Stimulated activated CD4-positive, alpha-beta T cell treated with anti-CD3 and anti-CD28 coated beads, Interleukin-12 subunit alpha, Interleukin-12 subunit beta, amount 100 ng/mL, for 4 hours (primary cell): ENCODE data around the gene INKA2.
"Not testable (repeated sequence)": the region's sequence is repeated elsewhere in the genome, so short reads cannot be mapped to it uniquely, and the experiment has no call there.

Experiments used
- DNase-seq: peaks from one replicate; pipeline ENCODE4 v3.0.0-alpha.2; 2020

INKA2 gene

GRCh38 chr1:111747947-111748346 lies 8.8 kb upstream of the INKA2 start:
- no peak for DNase-seq

DNA sequence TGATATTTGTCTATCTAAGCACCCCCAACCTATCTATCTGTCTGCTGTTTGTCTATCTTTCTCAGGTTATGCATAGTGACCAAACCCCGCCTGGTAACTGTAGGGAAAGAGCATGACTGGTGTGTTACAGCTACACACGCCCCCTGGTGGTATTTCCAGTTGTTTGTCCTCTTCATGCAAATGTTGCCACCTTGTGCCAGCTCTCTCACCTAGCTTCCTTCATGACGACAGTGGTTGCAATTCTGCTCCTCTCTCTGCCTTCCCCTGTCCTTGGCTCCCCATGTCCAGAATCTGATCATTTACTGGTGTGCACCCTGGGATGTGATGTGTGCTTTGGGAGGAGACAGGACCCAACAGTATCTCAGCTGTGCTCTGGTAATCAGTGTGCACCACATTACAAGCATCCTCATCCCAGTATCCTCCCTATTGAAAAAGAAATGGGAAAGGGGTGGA lies 8.1 kb upstream of the INKA2 start:
- DNase-seq = peak; percentile 45

- no peak for DNase-seq
Observed at GRCh38 chr1:111746614-111746999, 7.4 kb upstream of the INKA2 start.

DNA sequence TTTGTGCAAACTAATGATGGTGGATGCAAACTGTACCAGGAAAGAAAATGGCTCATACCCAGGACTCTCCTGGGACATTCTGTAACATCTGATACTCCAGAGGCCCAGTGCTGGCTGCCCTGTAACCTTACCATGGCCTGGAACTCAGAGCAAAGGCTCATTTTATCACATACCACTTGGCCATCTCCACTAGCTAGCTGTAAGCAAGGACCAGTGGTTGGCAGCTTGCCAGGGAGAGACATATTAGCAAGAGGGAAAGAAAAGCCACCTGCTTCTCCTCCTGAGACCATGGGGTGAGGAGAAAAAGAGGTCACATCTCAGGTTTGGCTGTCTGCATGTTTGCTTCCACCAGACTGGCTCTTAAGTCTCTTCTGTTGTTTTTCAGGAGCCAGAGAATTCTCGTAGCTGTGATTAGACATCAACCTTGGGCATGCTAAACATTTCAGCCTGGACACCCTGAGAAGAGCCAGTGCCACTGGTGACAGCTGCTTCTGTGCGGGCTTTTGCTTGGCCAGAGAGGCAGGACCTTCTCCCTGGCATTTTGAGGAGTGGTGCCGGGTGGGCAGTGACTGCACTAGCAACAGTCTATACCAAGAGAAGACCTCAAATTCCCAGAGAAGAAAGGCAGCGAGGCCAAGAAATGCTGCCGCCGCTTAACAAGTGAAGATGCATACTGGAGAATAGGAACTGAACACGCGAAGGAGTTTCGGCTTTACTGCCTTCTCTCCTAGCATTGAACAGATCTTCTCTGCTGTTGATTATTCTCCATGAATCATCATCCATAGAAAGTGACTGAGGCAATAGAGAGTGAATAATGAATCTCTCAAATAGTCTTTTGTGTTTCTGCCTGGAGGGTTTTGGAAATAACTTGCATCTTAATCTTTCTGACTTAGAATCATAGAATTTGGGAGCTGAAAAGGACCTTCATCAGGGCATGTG lies 6.7 kb upstream of the INKA2 start:
- no peak for DNase-seq

GRCh38 chr1:111743679-111744101 lies 4.5 kb upstream of the INKA2 start:
- no peak for DNase-seq

DNA sequence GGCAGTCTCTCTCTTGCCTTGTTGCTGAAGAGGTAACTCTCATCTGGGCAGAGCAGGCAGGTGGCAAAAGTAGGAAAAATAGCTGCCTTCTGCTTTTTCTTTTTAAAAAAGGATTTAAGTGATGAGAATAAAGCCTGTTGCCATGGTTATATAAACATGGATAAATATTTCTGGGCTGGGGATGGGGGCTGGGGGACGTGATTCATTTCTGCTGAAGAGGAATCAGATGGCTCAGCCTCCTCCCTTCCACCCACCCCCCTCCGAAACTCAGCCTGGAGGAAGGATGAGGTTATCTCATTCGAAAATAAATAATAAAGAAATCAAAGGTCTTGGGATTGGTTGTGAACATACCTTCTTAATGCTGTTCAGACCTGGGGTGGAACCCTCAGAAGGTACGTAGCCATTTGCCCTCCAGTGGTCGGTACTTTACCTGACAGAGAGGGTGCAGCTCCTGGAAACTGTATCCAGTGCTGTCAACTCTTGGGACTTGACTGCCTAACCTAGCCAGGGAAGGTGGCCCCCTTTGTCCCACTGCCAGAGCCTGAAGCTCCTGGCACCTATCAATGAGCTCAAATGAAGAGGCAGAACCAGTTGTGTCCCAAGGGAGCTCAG lies 3.8 kb upstream of the INKA2 start:
- DNase-seq = no peak

DNA sequence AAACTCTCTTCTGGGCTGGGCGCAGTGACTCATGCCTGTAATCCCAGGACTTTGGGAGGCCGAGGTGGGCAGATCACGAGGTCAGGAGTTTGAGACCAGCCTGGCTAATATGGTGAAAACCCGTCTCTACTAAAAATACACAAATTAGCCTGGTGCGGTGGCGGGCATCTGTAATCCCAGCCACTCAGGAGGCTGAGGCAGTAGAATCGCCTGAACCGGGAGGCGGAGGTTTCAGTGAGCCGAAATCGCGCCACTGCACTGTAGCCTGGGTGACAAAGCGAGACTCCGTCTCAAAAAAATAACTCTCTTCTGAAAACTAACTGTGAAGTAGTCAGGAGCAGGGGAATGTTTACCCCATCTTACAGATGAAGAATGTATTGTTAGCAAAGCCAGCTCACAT lies 3.1 kb upstream of the INKA2 start:
- not testable (repeated sequence) for DNase-seq

DNA sequence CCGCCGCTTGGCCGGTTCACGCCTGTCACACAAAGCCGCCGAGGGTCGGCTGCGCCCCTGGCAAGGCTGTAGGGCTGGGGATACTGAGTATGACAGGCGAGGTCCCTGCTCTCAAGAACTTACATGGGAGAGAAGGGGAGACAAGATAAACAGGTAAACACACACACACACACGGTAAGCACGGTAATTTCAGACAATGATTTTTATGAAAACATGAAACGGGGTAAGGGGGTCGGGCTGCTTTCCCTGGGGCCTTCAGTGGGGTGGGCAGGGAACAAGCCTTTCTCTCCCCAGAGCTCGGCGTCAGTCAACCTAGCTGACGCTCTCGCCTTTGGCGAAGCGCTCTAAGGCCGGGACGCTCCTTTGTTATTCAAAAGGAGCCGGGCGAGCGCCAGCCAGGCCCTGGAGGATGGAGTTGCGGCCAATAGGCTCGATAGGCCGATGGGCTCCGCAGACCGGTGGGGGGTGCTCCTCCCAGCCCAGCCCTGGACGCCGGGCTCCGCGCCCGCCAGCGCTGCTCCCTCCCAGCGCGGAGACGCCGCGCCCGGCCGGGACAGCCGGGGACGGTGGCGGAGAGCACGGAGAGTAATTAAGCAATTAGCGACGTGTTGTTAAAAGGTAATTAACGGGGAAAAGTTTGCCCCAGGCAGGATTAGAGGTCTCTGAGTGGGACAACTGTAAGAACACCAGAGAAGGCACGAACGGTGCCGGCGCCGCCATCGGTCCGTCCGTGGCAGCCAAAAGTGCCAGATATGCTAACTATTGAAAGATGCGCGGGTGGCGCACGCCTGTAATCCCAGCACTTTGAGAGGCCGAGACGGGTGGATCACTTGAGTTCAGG lies 950 bp upstream of the INKA2 start:
- DNase-seq = no peak

GRCh38 chr1:111738436-111739193 lies 580 bp downstream of the INKA2 start:
- DNase-seq = peak; percentile 23

GRCh38 chr1:111738133-111738435 lies 1.1 kb downstream of the INKA2 start:
- DNase-seq = no peak

DNA sequence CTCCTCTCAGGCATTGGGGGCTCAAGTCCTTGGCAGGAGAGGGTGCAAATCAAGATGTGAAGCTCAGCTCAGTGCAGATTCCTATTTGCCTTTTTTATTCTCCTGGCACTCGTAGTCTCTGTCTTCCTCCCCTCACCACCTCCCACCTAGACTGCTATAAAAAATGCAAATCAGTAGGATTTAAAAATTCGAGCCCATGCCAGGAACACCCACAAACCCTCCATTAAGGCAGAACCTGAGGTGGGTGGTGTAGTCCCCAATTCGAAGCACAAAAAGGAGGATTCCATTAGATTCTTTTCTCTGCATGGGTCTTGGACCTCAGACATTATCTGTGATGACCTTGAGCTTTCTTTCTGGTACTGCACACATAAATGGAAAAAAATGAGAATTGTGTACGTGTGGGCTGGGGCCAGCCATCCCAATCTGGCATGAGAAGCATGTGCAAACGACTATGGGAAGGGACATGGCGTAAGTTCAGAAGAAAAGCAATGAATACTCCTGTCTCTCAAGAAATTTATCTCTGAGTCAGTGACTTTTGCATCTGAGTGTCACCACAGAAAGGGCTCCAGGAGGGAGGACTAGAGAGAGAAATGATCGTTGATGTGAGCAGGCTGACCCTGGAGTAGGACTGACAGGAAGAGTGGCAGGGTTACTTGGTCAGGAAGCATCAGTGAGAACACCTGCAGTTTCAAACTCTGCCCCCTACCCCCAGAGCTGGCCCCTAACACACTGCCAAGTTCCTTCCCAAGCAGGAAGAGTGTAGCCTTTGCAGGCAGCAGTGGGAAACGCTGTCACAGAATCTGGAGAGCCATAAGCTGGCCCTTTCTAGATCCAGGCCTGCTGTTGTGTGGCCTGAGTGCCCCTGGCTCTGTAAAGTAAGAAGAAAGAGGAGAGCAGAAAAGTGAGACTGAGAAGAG lies 1.7 kb downstream of the INKA2 start:
- DNase-seq = no peak

DNA sequence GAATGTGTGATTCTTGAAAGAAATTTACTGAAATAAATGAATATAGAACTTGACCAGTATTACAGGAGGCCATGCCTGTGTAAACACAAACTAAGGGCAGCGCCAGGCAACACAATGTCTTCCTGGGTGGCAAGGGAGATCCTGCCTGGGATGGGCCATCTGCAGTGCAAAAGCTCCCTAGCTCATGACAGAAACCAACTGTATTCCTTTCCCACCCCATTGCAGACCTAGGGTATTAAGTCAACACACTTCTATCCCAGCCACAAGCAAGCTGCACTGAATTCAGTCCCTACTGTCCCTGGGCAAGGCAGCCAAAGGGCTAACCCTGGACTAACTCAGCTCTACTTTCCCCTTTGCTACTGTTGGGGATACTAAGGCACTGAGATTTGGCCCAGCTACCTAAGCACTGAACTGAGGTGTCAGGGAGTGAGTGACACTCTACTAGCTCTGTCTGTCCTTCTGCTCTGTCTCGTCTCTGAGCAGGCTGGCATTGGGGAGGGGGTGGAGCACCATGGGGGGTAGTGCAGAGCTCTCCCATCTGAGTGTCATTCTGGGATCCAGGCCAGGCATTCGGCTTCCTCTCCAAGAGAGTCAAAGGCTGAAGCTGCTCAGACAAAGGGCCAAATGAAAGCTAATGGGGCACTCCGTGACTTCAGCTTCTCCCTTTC lies 2.5 kb downstream of the INKA2 start:
- DNase-seq = no peak

GRCh38 chr1:111735858-111736544 lies 3.2 kb downstream of the INKA2 start:
- DNase-seq = no peak

GRCh38 chr1:111735321-111735720 lies 3.9 kb downstream of the INKA2 start:
- DNase-seq = no peak

GRCh38 chr1:111734856-111735255 lies 4.3 kb downstream of the INKA2 start:
- no peak for DNase-seq

DNA sequence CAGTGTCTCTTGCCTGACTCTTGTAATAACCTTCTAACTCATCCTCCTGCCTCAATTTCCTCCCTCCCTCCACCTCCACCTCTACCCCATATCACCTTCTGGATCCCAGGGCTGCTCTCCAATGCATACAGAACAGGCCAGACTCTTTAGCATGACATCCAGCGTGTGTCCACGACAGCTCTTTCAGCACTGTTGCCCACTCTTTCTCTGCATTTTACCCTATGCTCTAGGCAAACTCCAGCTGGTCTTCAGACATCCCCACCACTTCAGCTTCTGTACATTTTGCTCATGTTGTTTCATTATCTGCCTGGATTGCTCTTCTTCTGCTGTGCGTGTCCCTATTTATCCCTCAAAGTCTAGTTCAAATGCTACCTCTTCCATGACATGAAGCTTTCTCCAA lies 4.8 kb downstream of the INKA2 start:
- DNase-seq = no peak

DNA sequence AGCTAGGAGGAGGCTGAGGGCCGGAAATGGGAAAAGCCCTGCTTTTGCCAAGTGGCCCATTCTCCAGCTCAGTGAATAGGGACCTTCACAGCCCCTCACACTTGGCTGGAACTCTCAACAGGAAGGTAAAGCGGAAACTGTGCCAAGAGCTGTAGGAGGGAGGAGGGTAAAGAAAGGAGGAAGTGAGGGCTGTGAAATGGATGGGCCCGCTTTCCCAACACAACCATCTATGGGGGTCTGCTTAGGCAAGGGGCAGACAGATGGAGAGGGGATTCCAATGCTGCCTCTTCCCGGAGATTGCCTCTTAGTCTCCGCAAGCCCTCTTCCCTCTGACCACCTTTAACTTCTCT lies 5.2 kb downstream of the INKA2 start:
- DNase-seq = no peak

DNA sequence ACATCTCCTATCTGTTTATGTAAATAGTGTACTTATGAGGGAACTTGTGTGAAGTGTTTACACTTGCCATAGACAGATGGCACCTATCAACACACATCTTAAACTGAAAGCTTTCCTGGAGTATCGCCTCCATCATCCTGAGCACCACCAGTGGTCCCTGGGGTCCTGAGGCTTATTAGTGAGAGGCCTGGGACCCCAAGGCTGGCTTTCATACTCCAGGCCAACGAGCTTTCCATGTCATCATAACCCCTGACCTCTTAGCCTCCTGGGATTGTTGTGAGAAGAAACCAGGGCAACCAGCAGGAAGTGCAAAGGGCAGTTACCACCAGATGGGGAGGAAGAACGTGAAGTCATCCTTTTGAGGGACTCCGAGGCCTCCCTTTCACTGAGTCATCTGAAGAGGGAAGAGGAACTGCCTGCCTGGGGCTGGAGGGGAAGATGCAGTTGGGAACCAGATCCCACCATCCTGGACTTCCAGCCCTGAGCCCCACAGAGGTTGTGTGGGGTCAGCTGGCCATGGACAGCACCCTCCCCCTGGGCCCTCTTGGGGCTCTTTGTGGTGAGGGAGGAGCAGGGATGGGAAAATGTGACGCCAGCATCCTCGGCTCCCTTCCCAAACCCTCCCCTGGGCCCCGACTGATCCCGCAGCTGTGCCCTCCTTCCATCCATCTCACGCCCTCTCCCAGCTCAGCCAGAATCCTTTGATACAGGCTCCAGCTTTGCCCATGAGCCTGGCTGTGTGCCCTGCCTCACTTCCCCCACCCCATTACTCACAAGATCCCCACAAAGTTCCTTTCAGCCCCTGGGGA lies 5.8 kb downstream of the INKA2 start:
- no peak for DNase-seq

DNA sequence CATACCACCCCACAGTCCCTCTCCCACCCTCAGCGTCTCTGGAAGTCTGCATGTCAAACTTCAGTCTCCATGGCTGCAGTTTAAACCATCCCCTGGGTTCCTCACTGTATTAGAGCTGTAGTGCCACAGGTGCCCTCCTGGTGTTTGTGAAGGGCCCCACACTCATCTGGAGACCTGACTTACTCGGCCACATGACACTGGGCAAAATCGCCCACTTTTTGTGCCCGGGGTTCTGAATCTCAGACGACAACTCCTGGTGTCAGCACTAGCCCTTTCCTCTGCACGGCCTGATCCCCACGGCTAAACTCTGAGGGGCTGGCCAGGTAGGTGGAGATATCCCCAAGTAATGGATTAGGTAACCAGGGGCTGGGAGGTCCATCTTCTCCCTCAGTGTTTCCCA lies 6.5 kb downstream of the INKA2 start:
- DNase-seq = no peak

GRCh38 chr1:111731956-111732355 lies 7.2 kb downstream of the INKA2 start:
- DNase-seq = no peak
